Thyroid gland (tissue), 4 donors: ENCODE results near the gene SLC6A14.

Experiments used
- CTCF ChIP-seq, 6 experiments: fragments of 200-600 bp in 3 of 6; fragments of 450-650 bp in 3 of 6; sonication (generic) in 3 of 6; IDR thresholded peaks; one replicate each; pipeline ENCODE4 v1.5.1; 2016 to 2019; ENCODE audit warnings: antibody characterized with exemption in 6 of 6, mild to moderate bottlenecking in 2 of 6, inconsistent platforms in 1 of 6, moderate library complexity in 1 of 6
- POLR2A ChIP-seq, 2 donors: fragments of 450-650 bp; IDR thresholded peaks; one replicate each; pipeline ENCODE4 v1.6.1; 2017; ENCODE audit warnings: antibody characterized with exemption in 2 of 2, mild to moderate bottlenecking in 2 of 2, moderate library complexity in 1 of 2

GRCh38 chrX:116427978-116428377 lies 8.4 kb upstream of the SLC6A14 start:
- TF ChIP-seq CTCF (IDR thresholded peaks at IDR 0.05) = no peak
- no peak for TF ChIP-seq POLR2A (IDR thresholded peaks at IDR 0.05)
